ENCODE measurements around the gene PNPLA2.

The PNPLA2 gene

GRCh38 chr11:862081-862661 lies 43.5 kb downstream of the PNPLA2 start:
- in situ Hi-C loops (cut with HindIII; ENCODE audit: low pct_ligation_motif_present, low pct_unique_long_range_greater_than_20kb, low sequenced_read_pairs), result no loop called here

GRCh38 chr11:862696-863022 lies 43.9 kb downstream of the PNPLA2 start:
- in situ Hi-C loops (cut with HindIII; ENCODE audit: low pct_ligation_motif_present, low pct_unique_long_range_greater_than_20kb, low sequenced_read_pairs), result no loop called here
- no peak for DNase-seq

More at GRCh38 chr11:862081-862661, 43.5 kb downstream of the PNPLA2 start:
- DNase-seq, result no peak

GRCh38 chr11:863023-863909 lies 44.6 kb downstream of the PNPLA2 start:
- in situ Hi-C loops (cut with HindIII; ENCODE audit: low pct_ligation_motif_present, low pct_unique_long_range_greater_than_20kb, low sequenced_read_pairs), result no loop called here
- no peak for DNase-seq

GRCh38 chr11:863910-864827 lies 45.5 kb downstream of the PNPLA2 start:
- in situ Hi-C loops (cut with HindIII; ENCODE audit: low pct_ligation_motif_present, low pct_unique_long_range_greater_than_20kb, low sequenced_read_pairs), result no loop called here
- no peak for DNase-seq

GRCh38 chr11:864898-865297 lies 46.2 kb downstream of the PNPLA2 start:
- in situ Hi-C loops (cut with HindIII; ENCODE audit: low pct_ligation_motif_present, low pct_unique_long_range_greater_than_20kb, low sequenced_read_pairs), result no loop called here
- no peak for DNase-seq

- in situ Hi-C loops (cut with HindIII; ENCODE audit: low pct_ligation_motif_present, low pct_unique_long_range_greater_than_20kb, low sequenced_read_pairs), result no loop called here
- DNase-seq, result no peak
Measured at GRCh38 chr11:865462-866430, 47.0 kb downstream of the PNPLA2 start.

GRCh38 chr11:866481-866880 lies 47.8 kb downstream of the PNPLA2 start:
- no peak for DNase-seq
- in situ Hi-C loops (cut with HindIII; ENCODE audit: low pct_ligation_motif_present, low pct_unique_long_range_greater_than_20kb, low sequenced_read_pairs), result no loop called here

GRCh38 chr11:867856-868358 lies 49.2 kb downstream of the PNPLA2 start:
- no peak for DNase-seq
- in situ Hi-C loops (cut with HindIII; ENCODE audit: low pct_ligation_motif_present, low pct_unique_long_range_greater_than_20kb, low sequenced_read_pairs), result no loop called here

GRCh38 chr11:868394-868793 lies 49.7 kb downstream of the PNPLA2 start:
- DNase-seq, result no peak
- in situ Hi-C loops (cut with HindIII; ENCODE audit: low pct_ligation_motif_present, low pct_unique_long_range_greater_than_20kb, low sequenced_read_pairs), result no loop called here

GRCh38 chr11:868802-869201 lies 50.1 kb downstream of the PNPLA2 start:
- no peak for DNase-seq
- in situ Hi-C loops (cut with HindIII; ENCODE audit: low pct_ligation_motif_present, low pct_unique_long_range_greater_than_20kb, low sequenced_read_pairs), result no loop called here

- in situ Hi-C loops (cut with HindIII; ENCODE audit: low pct_ligation_motif_present, low pct_unique_long_range_greater_than_20kb, low sequenced_read_pairs), result no loop called here
- DNase-seq, result no peak
Measured at GRCh38 chr11:869399-870126, 50.8 kb downstream of the PNPLA2 start.

- DNase-seq, result no peak
- in situ Hi-C loops (cut with HindIII; ENCODE audit: low pct_ligation_motif_present, low pct_unique_long_range_greater_than_20kb, low sequenced_read_pairs), result no loop called here
Measured at GRCh38 chr11:870127-870413, 51.4 kb downstream of the PNPLA2 start.

GRCh38 chr11:870418-870817 lies 51.7 kb downstream of the PNPLA2 start:
- in situ Hi-C loops (cut with HindIII; ENCODE audit: low pct_ligation_motif_present, low pct_unique_long_range_greater_than_20kb, low sequenced_read_pairs), result no loop called here
- no peak for DNase-seq

GRCh38 chr11:871472-871871 lies 52.8 kb downstream of the PNPLA2 start:
- in situ Hi-C loops (cut with HindIII; ENCODE audit: low pct_ligation_motif_present, low pct_unique_long_range_greater_than_20kb, low sequenced_read_pairs), result no loop called here
- no peak for DNase-seq

GRCh38 chr11:872799-873198 lies 54.1 kb downstream of the PNPLA2 start:
- DNase-seq, result no peak
- in situ Hi-C loops (cut with HindIII; ENCODE audit: low pct_ligation_motif_present, low pct_unique_long_range_greater_than_20kb, low sequenced_read_pairs), result no loop called here

- in situ Hi-C loops (cut with HindIII; ENCODE audit: low pct_ligation_motif_present, low pct_unique_long_range_greater_than_20kb, low sequenced_read_pairs), result no loop called here
- DNase-seq, result no peak
Measured at GRCh38 chr11:873706-874105, 55.0 kb downstream of the PNPLA2 start.

Measured in ACHN (cell line).